HFF-Myc (cell line): ENCODE measurements around the gene SH2D2A.

ENCODE experiments used
- DNase-seq: peaks from one replicate; pipeline ENCODE4 v3.0.0-alpha.2; 2011; ENCODE audit warnings: low read depth; ENCODE audit errors: extremely low read depth
- H3K4me3 ChIP-seq: replicated peaks from 2 replicates; pipeline ENCODE4 v1.5.1; 2011; ENCODE audit warnings: low read depth, mild to moderate bottlenecking, control low read depth, low read length
- CTCF ChIP-seq: IDR thresholded peaks from 2 replicates; pipeline ENCODE4 v1.5.1; 2012; ENCODE audit warnings: mild to moderate bottlenecking, low read depth, low read length, control low read depth; ENCODE audit errors: missing control alignments

SH2D2A gene

GRCh38 chr1:156848461-156849150 is 32.0 kb upstream of the SH2D2A start:
- no peak for TF ChIP-seq CTCF
- no peak for DNase-seq
- H3K4me3 ChIP-seq, result no peak overlapping the region

DNA sequence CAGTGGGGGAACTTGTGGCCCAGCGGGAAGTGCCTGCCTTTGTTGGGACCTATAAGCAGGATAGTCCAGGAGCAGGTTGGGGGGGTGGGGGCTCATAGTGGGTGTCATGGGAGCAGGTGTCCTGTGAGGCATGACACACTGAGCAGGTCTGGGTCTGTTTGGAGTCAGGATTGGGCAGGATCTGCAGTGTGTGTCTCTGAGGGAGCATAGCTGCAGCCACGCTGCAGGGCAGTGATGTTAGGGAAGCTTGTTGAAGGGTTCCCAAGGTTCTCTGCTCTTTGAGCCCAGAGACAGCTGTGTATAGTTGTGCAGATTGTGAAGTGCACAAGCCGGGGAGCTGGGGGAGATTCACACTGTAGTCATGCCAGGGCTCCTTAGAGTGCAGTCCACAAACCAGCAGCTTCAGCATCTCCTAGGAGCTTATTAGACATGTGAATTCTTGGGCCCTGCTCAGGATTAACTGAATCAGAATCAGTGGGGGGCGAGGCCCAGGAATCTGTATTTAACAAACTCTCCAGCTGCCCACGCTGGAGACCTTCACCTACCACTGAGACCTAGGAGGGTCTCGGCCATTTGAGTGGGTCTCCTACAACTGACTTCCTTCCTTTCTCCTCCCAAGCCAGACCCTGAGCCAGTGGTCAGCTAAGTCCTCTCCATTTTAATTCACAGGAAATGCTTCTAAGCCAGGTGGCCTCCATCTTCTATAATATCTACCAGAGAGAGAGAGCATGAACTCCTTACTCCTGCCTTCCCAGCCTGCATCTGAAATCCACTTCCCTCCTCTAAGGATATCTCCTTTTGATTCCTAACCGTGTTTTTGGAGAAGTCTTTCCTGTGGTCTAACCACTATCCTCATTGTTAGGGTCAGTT is 31.2 kb upstream of the SH2D2A start:
- TF ChIP-seq CTCF, result no peak
- no peak for DNase-seq
- H3K4me3 ChIP-seq, result no peak overlapping the region

GRCh38 chr1:156846643-156847042 is 30.0 kb upstream of the SH2D2A start:
- no peak for DNase-seq
- TF ChIP-seq CTCF, result no peak

GRCh38 chr1:156845953-156846545 is 29.4 kb upstream of the SH2D2A start:
- no peak overlapping the region for H3K4me3 ChIP-seq
- TF ChIP-seq CTCF, result no peak
- DNase-seq, result no peak

More at GRCh38 chr1:156846643-156847042, 30.0 kb upstream of the SH2D2A start:
- no peak overlapping the region for H3K4me3 ChIP-seq

- DNase-seq, result no peak
These were observed 28.7 kb upstream of the SH2D2A start for GRCh38 chr1:156845055-156845952.

More at GRCh38 chr1:156845055-156845952, 28.7 kb upstream of the SH2D2A start:
- no peak overlapping the region for H3K4me3 ChIP-seq
- TF ChIP-seq CTCF, result no peak
